DMS153 (cell line): Measurements from ENCODE around the gene GPR62.

Source experiments
- DNase-seq: peaks from one replicate; lab custom pipeline; 2025; lab: John Stamatoyannopoulos, UW

GPR62 gene

GRCh38 chr3:51938780-51939425 lies 16.3 kb upstream of the GPR62 start:
- no peak for DNase-seq

GRCh38 chr3:51940648-51941462 lies 14.3 kb upstream of the GPR62 start:
- no peak for DNase-seq

GRCh38 chr3:51941463-51941797 lies 13.8 kb upstream of the GPR62 start:
- DNase-seq: no peak

GRCh38 chr3:51941798-51942602 lies 13.2 kb upstream of the GPR62 start, which contains the start of the genes PARP3 and RRP9:
Gene PARP3, plus strand, starts transcription at chr3:51942363. Its CDS starts 993 bp downstream, at chr3:51943356.
Gene RRP9, minus strand, starts transcription at chr3:51941904. Its CDS starts 37 bp downstream, at chr3:51941867.
- DNase-seq: peak; percentile 97

GRCh38 chr3:51942603-51943450 lies 12.4 kb upstream of the GPR62 start:
- DNase-seq: no peak

GRCh38 chr3:51943451-51944391 lies 11.5 kb upstream of the GPR62 start:
- DNase-seq: no peak

GRCh38 chr3:51944451-51945021 lies 10.6 kb upstream of the GPR62 start:
- no peak for DNase-seq

GRCh38 chr3:51945031-51945840 lies 9.9 kb upstream of the GPR62 start:
- DNase-seq: no peak

GRCh38 chr3:51945926-51946705 lies 9.1 kb upstream of the GPR62 start:
- DNase-seq: no peak

GRCh38 chr3:51946796-51947195 lies 8.4 kb upstream of the GPR62 start:
- DNase-seq: no peak

GRCh38 chr3:51947215-51947900 lies 7.8 kb upstream of the GPR62 start:
- DNase-seq: no peak

GRCh38 chr3:51948016-51948580 lies 7.1 kb upstream of the GPR62 start:
- DNase-seq: no peak

- DNase-seq: no peak
Observed at GRCh38 chr3:51949121-51949520, 6.1 kb upstream of the GPR62 start.

- no peak for DNase-seq
Observed at GRCh38 chr3:51950899-51951298, 4.3 kb upstream of the GPR62 start.

- DNase-seq: no peak
Observed at GRCh38 chr3:51953445-51953844, 1.7 kb upstream of the GPR62 start.

GRCh38 chr3:51954105-51954504 lies 1.1 kb upstream of the GPR62 start:
- DNase-seq: no peak

- DNase-seq: no peak
Observed at GRCh38 chr3:51954713-51955112, 468 bp upstream of the GPR62 start.
